ENCODE measurements around the gene ZNF627.
A peak's percentile ranks its signal among the peaks of the same experiment; 100 is the strongest.
"Not testable (repeated sequence)": the region's sequence is repeated elsewhere in the genome, so short reads cannot be mapped to it uniquely, and the experiment has no call there.

Gene ZNF627

DNA sequence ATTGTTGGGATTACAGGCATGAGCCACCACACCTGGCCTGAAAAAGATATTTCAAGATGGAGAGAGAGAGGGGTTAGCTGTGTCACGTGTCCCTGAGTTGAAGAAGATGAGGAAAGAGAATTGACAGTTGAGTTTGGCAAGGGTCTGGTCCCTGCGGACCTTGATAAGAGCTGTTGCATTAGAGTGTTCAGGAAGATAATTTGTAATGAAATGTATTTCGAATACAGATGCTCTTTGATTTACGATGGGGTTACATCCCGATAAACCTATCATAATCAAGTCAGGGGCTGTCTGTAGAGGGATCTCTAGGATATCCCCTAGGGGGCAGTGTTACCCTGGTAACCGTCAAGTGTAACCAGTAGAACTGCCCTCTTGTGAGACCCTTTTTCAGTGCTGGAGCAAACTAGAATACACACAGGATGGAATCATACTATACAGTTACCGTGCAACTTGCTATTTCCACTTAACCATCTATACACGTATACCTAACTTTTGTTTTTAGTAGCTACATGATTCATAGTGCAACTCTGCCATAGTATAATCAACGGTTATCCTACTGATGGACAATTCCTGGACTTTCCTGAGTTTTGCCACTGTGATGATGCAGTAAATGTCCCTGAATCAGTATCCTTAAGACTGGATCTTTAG lies 36.8 kb upstream of the ZNF627 start:
- Histone ChIP-seq H3K4me3 (ENCODE audit: low read length) (no peak overlapping the region), H3K4me1 (ENCODE audit: control insufficient read depth, insufficient read depth, low read length) (peaks cover 10% of the 10 kb centered on the region), H3K27me3 (ENCODE audit: control insufficient read depth, insufficient read depth, low read length) (no peaks in the 10 kb centered on the region), H3K9ac (ENCODE audit: low read length) (no peak overlapping the region), H3K9me3 (ENCODE audit: control insufficient read depth, low read length) (no peaks in the 10 kb centered on the region), H3K36me3 (ENCODE audit: control insufficient read depth, insufficient read depth, low read length) (no peaks in the 10 kb centered on the region)

DNA sequence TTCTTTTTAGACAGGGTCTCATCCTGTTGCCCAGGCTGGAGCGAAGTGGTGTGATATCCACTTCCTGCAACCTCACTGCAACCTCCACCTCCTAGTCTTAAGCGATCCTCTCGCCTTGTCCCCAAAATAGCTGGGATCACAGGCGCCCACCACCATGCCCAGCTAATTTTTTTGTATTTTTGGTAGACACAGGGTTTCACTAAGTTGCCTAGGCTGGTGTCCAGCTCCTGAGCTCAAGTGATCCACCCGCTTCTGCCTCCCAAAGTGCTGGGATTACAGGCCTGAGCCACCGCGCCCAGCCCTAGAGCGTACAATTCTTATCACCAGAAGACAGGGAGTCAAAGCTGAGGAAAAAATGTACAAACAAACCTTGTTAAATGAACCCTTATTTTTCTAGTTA lies 33.8 kb upstream of the ZNF627 start:
- Histone ChIP-seq H3K9me3 (ENCODE audit: control insufficient read depth, low read length) (no peaks in the 10 kb centered on the region), H3K27me3 (ENCODE audit: control insufficient read depth, insufficient read depth, low read length) (no peaks in the 10 kb centered on the region), H3K4me3 (ENCODE audit: low read length) (no peak overlapping the region), H3K9ac (ENCODE audit: low read length) (no peak overlapping the region), H3K36me3 (ENCODE audit: control insufficient read depth, insufficient read depth, low read length) (no peaks in the 10 kb centered on the region), H3K4me1 (ENCODE audit: control insufficient read depth, insufficient read depth, low read length) (peaks cover under 1% of the 10 kb centered on the region)

DNA sequence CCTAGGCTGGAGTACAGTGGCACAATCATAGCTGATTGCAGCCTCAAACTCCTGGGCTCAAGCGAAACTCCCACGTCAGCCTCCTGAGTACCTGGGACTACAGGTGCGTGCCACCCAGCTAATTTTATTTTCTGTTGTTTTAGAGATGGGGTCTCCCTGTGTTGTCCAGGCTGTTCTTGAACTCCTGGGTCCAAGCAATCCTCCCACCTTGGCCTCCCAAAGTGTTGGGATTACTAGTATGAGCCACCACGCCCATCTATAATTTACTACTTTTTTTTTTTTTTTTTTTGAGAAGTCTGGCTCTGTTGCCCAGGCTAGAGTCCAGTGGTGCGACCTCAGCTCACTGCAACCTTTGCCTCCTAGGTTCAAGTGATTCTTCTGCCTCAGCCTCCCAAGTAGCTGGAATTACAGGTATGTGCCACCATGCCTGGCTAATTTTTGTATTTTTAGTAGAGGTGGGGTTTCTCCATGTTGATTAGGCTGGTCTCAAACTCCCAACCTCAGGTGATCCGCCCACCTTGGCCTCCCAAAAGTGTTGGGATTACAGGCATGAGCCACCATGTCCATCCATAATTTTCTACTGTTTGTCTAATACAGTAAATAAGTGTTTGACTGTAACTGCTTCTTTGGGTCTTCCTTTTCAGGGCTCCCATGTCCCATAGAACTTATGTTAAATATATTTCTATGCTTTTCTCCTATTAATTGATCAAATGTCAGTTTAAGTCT lies 33.0 kb upstream of the ZNF627 start:
- H3K27me3 ChIP-seq (ENCODE audit: control insufficient read depth, insufficient read depth, low read length); H3K9me3 ChIP-seq (ENCODE audit: control insufficient read depth, low read length); H3K4me1 ChIP-seq (ENCODE audit: control insufficient read depth, insufficient read depth, low read length); H3K9ac ChIP-seq (ENCODE audit: low read length); H3K4me3 ChIP-seq (ENCODE audit: low read length); H3K36me3 ChIP-seq (ENCODE audit: control insufficient read depth, insufficient read depth, low read length): not testable (repeated sequence)

DNA sequence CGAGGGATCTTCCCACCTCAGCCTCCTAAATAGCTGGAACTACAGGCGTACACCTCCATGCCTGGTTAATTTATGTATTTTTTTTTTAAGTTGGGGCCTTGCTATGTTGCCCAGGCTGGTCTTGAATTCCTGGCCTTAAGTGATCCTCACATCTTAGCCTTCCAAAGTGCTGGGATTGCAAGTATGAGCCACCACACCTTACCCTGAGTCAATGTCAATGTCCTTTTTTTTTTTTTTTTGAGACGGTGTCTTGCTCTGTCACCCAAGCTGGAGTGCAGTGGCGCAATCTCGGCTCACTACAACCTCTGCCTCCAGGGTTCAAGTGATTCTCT lies 31.7 kb upstream of the ZNF627 start:
- not testable (repeated sequence) for H3K27me3 ChIP-seq (ENCODE audit: control insufficient read depth, insufficient read depth, low read length); H3K9ac ChIP-seq (ENCODE audit: low read length); H3K9me3 ChIP-seq (ENCODE audit: control insufficient read depth, low read length); H3K36me3 ChIP-seq (ENCODE audit: control insufficient read depth, insufficient read depth, low read length); H3K4me3 ChIP-seq (ENCODE audit: low read length); H3K4me1 ChIP-seq (ENCODE audit: control insufficient read depth, insufficient read depth, low read length)

DNA sequence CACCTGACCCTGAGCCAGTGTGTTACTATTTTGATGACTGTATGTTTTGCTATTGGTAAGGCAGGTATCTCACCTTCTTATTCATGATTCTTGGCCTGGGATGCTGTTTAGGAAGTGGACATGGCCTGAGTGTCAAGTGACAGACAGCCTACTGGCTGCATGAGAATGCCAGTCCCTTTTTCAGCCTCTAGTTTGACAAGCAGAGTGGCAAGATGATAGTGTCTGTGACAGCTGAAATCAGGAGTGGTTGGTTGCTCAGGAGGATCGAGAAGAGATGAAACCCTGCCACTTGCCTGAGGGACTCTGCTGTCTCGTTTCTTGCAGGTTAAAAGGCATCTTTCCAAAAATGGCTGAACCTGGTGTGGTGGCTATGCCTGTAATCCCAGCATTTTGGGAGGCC lies 31.1 kb upstream of the ZNF627 start:
- no peaks in the 10 kb centered on the region for H3K4me1 ChIP-seq (ENCODE audit: control insufficient read depth, insufficient read depth, low read length)
- no peak overlapping the region for H3K9ac ChIP-seq (ENCODE audit: low read length)
- H3K36me3 ChIP-seq (ENCODE audit: control insufficient read depth, insufficient read depth, low read length), result no peaks in the 10 kb centered on the region
- H3K27me3 ChIP-seq (ENCODE audit: control insufficient read depth, insufficient read depth, low read length), result no peaks in the 10 kb centered on the region
- no peaks in the 10 kb centered on the region for H3K9me3 ChIP-seq (ENCODE audit: control insufficient read depth, low read length)
- H3K4me3 ChIP-seq (ENCODE audit: low read length), result no peak overlapping the region

DNA sequence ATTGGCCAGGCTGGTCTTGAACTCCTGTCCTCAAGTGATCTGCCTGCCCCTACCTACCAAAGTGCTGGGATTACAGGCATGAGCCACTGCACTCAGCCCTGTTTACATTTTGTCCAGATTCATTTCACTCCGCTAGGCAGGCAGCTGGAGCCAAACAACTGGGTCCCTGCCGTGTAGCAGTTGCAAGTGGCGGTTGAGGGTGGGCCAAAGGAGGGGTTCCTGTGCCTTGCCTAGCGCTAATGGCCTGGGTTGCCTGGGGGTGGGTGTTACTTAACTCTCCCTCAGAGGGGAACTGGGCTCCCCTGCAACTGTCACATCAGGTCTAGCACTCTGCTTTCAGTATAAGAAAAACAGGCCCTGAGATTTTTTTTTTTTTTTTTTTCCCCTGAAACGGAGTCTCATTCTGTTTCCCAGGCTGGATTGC lies 27.2 kb upstream of the ZNF627 start:
- Histone ChIP-seq H3K9me3 (ENCODE audit: control insufficient read depth, low read length) (no peaks in the 10 kb centered on the region), H3K4me1 (ENCODE audit: control insufficient read depth, insufficient read depth, low read length) (no peaks in the 10 kb centered on the region), H3K36me3 (ENCODE audit: control insufficient read depth, insufficient read depth, low read length) (no peaks in the 10 kb centered on the region)

DNA sequence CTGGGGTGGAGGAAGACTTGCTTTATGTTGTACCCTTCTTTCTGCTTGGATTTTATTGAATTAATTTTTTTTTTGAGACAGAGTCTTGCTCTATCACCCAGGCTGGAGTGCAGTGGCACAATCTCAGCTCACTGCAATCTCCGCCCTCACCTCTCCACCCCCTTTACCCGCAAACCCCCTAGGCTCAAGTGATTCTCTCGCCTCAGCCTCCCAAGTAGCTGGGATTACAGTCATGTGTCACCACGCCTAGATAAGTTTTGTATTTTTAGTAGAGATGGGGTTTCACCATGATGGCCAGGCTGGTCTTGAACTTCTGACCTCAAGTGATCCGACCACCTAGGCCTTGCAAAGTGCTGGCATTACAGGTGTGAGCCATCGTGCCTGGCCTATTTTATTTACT lies 23.9 kb upstream of the ZNF627 start:
- H3K9me3 ChIP-seq (ENCODE audit: control insufficient read depth, low read length); H3K4me1 ChIP-seq (ENCODE audit: control insufficient read depth, insufficient read depth, low read length); H3K36me3 ChIP-seq (ENCODE audit: control insufficient read depth, insufficient read depth, low read length); H3K27me3 ChIP-seq (ENCODE audit: control insufficient read depth, insufficient read depth, low read length); H3K9ac ChIP-seq (ENCODE audit: low read length); H3K4me3 ChIP-seq (ENCODE audit: low read length): not testable (repeated sequence)

More for the DNA sequence above, 27.2 kb upstream of the ZNF627 start:
- H3K4me3 ChIP-seq (ENCODE audit: low read length), result no peak overlapping the region
- no peaks in the 10 kb centered on the region for H3K27me3 ChIP-seq (ENCODE audit: control insufficient read depth, insufficient read depth, low read length)
- H3K9ac ChIP-seq (ENCODE audit: low read length), result no peak overlapping the region

DNA sequence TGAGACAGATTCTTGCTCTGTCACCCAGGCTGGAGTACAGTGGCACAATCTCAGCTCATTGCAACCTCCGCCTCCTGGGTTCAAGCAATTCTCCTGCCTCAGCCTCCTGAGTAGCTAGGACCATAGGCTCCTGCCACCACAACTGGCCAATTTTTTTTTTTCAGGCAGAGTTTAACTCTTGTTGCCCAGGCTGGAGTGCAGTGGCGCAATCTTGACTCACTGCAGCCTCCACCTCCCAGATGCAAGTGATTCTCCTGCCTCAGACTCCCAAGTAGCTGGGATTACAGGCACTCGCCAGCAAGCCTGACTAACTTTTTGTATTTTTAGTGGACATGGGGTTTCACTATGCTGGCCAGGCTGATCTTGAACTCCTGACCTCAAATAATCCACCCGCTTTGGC lies 23.5 kb upstream of the ZNF627 start:
- not testable (repeated sequence) for H3K9ac ChIP-seq (ENCODE audit: low read length); H3K9me3 ChIP-seq (ENCODE audit: control insufficient read depth, low read length); H3K4me3 ChIP-seq (ENCODE audit: low read length); H3K36me3 ChIP-seq (ENCODE audit: control insufficient read depth, insufficient read depth, low read length); H3K4me1 ChIP-seq (ENCODE audit: control insufficient read depth, insufficient read depth, low read length); H3K27me3 ChIP-seq (ENCODE audit: control insufficient read depth, insufficient read depth, low read length)

DNA sequence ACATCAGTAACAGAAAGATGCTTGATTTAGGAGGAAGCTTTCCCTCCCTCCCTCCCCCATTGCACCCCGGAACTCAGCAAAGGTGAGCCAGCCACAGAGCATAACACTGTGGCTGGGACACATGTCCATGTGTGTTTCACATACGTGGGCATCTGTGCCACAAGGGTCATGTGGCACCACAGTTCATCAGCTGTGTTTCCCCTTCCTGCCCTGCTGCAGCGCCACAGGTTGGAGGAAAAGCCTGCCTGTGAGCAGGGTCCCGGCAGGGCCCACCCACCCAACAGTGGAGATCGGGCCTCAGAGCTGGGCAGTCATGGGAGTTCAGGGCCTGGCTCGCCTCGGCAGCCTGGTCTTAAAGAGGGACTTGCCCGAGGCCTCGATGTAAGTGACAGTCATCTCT lies 22.6 kb upstream of the ZNF627 start:
- no peak overlapping the region for H3K9ac ChIP-seq (ENCODE audit: low read length)
- H3K9me3 ChIP-seq (ENCODE audit: control insufficient read depth, low read length), result no peaks in the 10 kb centered on the region
- H3K36me3 ChIP-seq (ENCODE audit: control insufficient read depth, insufficient read depth, low read length), result no peaks in the 10 kb centered on the region
- H3K4me3 ChIP-seq (ENCODE audit: low read length), result no peak overlapping the region
- peaks cover 5% of the 10 kb centered on the region for H3K4me1 ChIP-seq (ENCODE audit: control insufficient read depth, insufficient read depth, low read length)
- H3K27me3 ChIP-seq (ENCODE audit: control insufficient read depth, insufficient read depth, low read length), result peaks cover 3% of the 10 kb centered on the region

DNA sequence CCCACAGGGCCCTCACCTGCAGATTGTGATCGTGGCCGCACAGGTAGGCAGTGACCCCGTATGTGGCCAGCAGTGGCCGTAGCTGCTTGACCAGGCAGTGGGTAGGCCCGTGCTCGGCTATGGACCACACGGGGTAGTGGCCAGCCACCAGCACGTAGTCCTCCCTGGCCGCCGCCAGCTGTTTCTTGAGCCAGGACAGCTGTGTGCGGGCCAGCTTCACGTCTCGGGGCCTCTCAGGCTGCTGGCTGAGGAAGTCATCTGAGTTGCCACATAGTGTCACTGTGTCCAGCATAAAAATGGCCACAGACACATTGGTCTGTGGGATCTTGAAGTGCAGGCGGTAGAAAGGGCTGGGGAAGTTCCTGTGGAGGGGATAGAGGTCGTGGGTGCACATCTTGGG lies 21.1 kb upstream of the ZNF627 start:
- H3K9me3 ChIP-seq (ENCODE audit: control insufficient read depth, low read length), result no peaks in the 10 kb centered on the region
- H3K4me3 ChIP-seq (ENCODE audit: low read length), result no peak overlapping the region
- H3K36me3 ChIP-seq (ENCODE audit: control insufficient read depth, insufficient read depth, low read length), result no peaks in the 10 kb centered on the region
- H3K27me3 ChIP-seq (ENCODE audit: control insufficient read depth, insufficient read depth, low read length), result peaks cover 3% of the 10 kb centered on the region
- H3K4me1 ChIP-seq (ENCODE audit: control insufficient read depth, insufficient read depth, low read length), result peaks cover 9% of the 10 kb centered on the region
- H3K9ac ChIP-seq (ENCODE audit: low read length), result no peak overlapping the region

DNA sequence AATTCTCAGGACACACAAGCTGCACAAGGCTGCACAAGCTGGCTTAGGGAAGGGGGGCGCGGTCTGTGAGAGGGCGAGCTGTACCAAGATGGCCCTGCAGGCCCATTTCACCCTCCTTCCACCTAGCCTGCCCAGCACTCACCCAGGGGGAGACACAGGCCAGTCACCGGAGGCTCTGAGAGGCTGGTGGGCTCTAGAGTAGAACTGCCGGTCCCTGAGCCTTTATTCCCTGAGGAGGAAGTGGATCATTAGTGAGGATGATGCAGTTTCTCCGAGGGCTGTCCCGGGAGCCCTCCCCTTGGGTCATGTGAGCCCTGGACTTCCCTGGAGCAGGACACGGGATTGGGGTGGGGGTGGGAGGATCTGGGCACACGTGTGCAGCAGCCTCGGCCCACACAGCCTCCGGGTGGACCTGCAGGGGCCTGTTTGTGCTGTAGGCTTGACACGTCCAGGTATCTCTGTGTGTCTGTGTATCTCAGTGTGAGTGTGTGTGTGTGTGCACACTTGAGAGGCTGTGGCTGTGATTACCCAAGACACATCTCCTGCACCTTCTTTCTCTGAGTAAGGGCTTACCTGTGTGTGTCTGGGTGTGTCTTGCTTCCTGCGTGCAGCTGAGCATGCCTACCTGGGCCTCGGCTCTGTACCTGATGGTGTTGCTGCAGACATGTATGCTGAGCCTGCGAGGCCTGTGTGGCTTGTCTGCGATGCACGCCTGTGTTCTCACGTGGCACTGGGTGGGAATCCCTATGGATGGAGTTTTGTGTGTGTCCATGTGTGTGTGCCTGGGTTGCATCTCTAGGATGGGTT lies 19.6 kb upstream of the ZNF627 start, which contains the start of gene ACP5:
TSS of gene ACP5 (minus strand) at position 195 of the 807 bp plus-strand sequence. CDS start 328 bp downstream, outside the sequence.
- Histone ChIP-seq H3K4me3 (ENCODE audit: low read length) (no peak within 1 kb of the TSS), H3K36me3 (ENCODE audit: control insufficient read depth, insufficient read depth, low read length) (no peaks in the 10 kb centered on the region), H3K9me3 (ENCODE audit: control insufficient read depth, low read length) (no peaks in the 10 kb centered on the region), H3K4me1 (ENCODE audit: control insufficient read depth, insufficient read depth, low read length) (peaks cover 17% of the 10 kb centered on the region), H3K27me3 (ENCODE audit: control insufficient read depth, insufficient read depth, low read length) (peaks cover 3% of the 10 kb centered on the region), H3K9ac (ENCODE audit: low read length) (peak within 1 kb of the TSS; percentile 54)

Data from mucosa of stomach (tissue), 1 donor.